Gastrocnemius medialis (tissue), 4 donors: Measurements from ENCODE around the gene TYMP.

Experiments
- CTCF ChIP-seq, 5 experiments: fragments of 450-650 bp in 3 of 5; fragments of 200-600 bp in 2 of 5; sonication (generic) in 2 of 5; IDR thresholded peaks in 4 of 5; conservative IDR thresholded peaks in 1 of 5; 1 replicate in 4 of 5; 2 replicates in 1 of 5; pipeline ENCODE4 v1.5.1; 2016 to 2019; ENCODE audit warnings: antibody characterized with exemption in 5 of 5, mild to moderate bottlenecking in 3 of 5, moderate library complexity in 3 of 5
- POLR2A ChIP-seq, 2 donors: fragments of 450-650 bp; IDR thresholded peaks; one replicate each; pipeline ENCODE4 v1.6.1; 2017; ENCODE audit warnings: antibody characterized with exemption in 2 of 2, mild to moderate bottlenecking in 2 of 2, moderate library complexity in 2 of 2

- TF ChIP-seq CTCF (IDR thresholded peaks at IDR 0.05 in 4 of 5, conservative IDR thresholded peaks at IDR 0.05 in 1 of 5) (no peak), POLR2A (IDR thresholded peaks at IDR 0.05) (no peak)
Measured at GRCh38 chr22:50503475-50504145, 26.2 kb downstream of the TYMP start.
